HTR-8/SVneo (cell line): ENCODE measurements around the gene OOSP1.
"Not testable (repeated sequence)": the region's sequence is repeated elsewhere in the genome, so short reads cannot be mapped to it uniquely, and the experiment has no call there.

Experiments used
- DNase-seq: peaks from one replicate; pipeline ENCODE4 v3.0.0; 2011; ENCODE audit warnings: low spot score, mixed read lengths; ENCODE audit not compliant: insufficient read length
- FAIRE-seq: peaks from 2 replicates; lab custom pipeline; 2011; peaks lifted over from hg19 to GRCh38; lab: Jason Lieb, UNC

OOSP1 gene

GRCh38 chr11:59938132-59938531 lies at the start of gene OOSP1:
Gene OOSP1 (plus strand): TSS chr11:59938432. CDS start chr11:59938455, 23 bp downstream.
- DNase-seq (no peak), FAIRE-seq (no peak)

- FAIRE-seq = no peak
Observed at GRCh38 chr11:59891781-59892181, 46.5 kb upstream of the OOSP1 start.

GRCh38 chr11:59894616-59895015 lies 43.6 kb upstream of the OOSP1 start:
- FAIRE-seq = no peak

More at GRCh38 chr11:59891781-59892181, 46.5 kb upstream of the OOSP1 start:
- DNase-seq = no peak

GRCh38 chr11:59898046-59898445 lies 40.2 kb upstream of the OOSP1 start:
- DNase-seq (no peak), FAIRE-seq (no peak)

More at GRCh38 chr11:59894616-59895015, 43.6 kb upstream of the OOSP1 start:
- DNase-seq = no peak

GRCh38 chr11:59898650-59899049 lies 39.6 kb upstream of the OOSP1 start:
- no peak for DNase-seq
- FAIRE-seq = no peak

- DNase-seq (no peak), FAIRE-seq (no peak)
Observed at GRCh38 chr11:59899532-59899931, 38.7 kb upstream of the OOSP1 start.

GRCh38 chr11:59900366-59901126 lies 37.7 kb upstream of the OOSP1 start:
- FAIRE-seq (no peak), DNase-seq (no peak)

- no peak for DNase-seq
- FAIRE-seq = no peak
Observed at GRCh38 chr11:59901306-59901705, 36.9 kb upstream of the OOSP1 start.

- FAIRE-seq, DNase-seq: not testable (repeated sequence)
Observed at GRCh38 chr11:59903569-59903968, 34.7 kb upstream of the OOSP1 start.

- no peak for DNase-seq
Observed at GRCh38 chr11:59918480-59918879, 19.8 kb upstream of the OOSP1 start.

GRCh38 chr11:59918987-59919589 lies 19.1 kb upstream of the OOSP1 start:
- DNase-seq (peak; percentile 7), FAIRE-seq (no peak)

More at GRCh38 chr11:59918480-59918879, 19.8 kb upstream of the OOSP1 start:
- no peak for FAIRE-seq

GRCh38 chr11:59923813-59924212 lies 14.4 kb upstream of the OOSP1 start:
- FAIRE-seq (no peak), DNase-seq (no peak)

GRCh38 chr11:59931688-59932087 lies 6.5 kb upstream of the OOSP1 start:
- FAIRE-seq (no peak), DNase-seq (no peak)

GRCh38 chr11:59938718-59939117 lies 486 bp downstream of the OOSP1 start:
- no peak for FAIRE-seq
- no peak for DNase-seq

- FAIRE-seq = no peak
Observed at GRCh38 chr11:59939482-59939881, 1.2 kb downstream of the OOSP1 start.

GRCh38 chr11:59941091-59941490 lies 2.9 kb downstream of the OOSP1 start:
- FAIRE-seq (no peak), DNase-seq (no peak)

More at GRCh38 chr11:59939482-59939881, 1.2 kb downstream of the OOSP1 start:
- no peak for DNase-seq

- no peak for FAIRE-seq
- DNase-seq = no peak
Observed at GRCh38 chr11:59943997-59944714, 5.9 kb downstream of the OOSP1 start.

- no peak for FAIRE-seq
- DNase-seq = no peak
Observed at GRCh38 chr11:59944720-59945119, 6.5 kb downstream of the OOSP1 start.

- FAIRE-seq (no peak), DNase-seq (no peak)
Observed at GRCh38 chr11:59953463-59954218, 15.4 kb downstream of the OOSP1 start.

GRCh38 chr11:59954219-59954847 lies 16.1 kb downstream of the OOSP1 start:
- no peak for FAIRE-seq
- no peak for DNase-seq
